ENCODE data around the gene FBXW2. TPM values are rescaled to one million over a fixed set of nuclear protein-coding genes. Genes with fewer than 3 reads are reported as not detected.

The FBXW2 gene
- total RNA-seq, 1 experiment from 2014 or later: 62.1 TPM

DNA sequence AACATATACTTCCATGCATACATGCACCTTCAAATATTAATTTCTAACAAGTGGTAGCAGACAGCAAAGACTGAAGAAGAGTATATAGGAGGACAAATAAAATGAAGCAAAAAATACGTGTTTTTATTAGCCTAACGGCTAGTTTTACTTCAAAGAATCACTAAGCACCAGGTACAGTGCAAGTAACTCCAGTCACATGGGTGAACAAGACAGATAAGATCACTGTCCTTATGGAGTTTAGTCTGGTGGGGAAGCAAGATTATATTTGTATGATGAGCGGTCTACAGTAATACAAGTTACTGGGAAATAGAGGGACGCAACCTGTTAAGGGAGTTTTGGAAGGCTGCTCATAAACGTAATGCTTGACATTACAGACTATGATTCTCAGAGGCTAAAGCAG lies 16.0 kb downstream of the FBXW2 start:
- Histone ChIP-seq H2BK120ac (ENCODE audit: low read depth, low read length, poor library complexity, severe bottlenecking) (no peak overlapping the region), H4K8ac (replicated peaks; ENCODE audit: insufficient read length, low read depth, low read length) (no peak overlapping the region), H2BK20ac (ENCODE audit: low read depth, low read length, poor library complexity, severe bottlenecking) (no peak overlapping the region), H3K9ac (ENCODE audit: extremely low read depth, insufficient read length, low read length) (no peak overlapping the region), H3K56ac (ENCODE audit: insufficient read length, low read depth, low read length) (no peak overlapping the region), H3K4me1 (ENCODE audit: insufficient read depth, low read length) (no peaks in the 10 kb centered on the region), H2BK15ac (ENCODE audit: low read depth, low read length) (no peak overlapping the region), H3K23ac (ENCODE audit: insufficient read length, low read depth, low read length) (no peak overlapping the region), H3K18ac (ENCODE audit: insufficient read length, low read depth, low read length) (no peak overlapping the region), H3K79me2 (ENCODE audit: insufficient read depth, low read length) (no peaks in the 10 kb centered on the region), H3K79me1 (ENCODE audit: insufficient read depth, low read depth, low read length, poor library complexity, severe bottlenecking) (no peaks in the 10 kb centered on the region), H3K4ac (ENCODE audit: low read depth, low read length) (no peak overlapping the region), H3K23me2 (ENCODE audit: insufficient read length, low read depth, low read length, poor library complexity, severe bottlenecking) (no peaks in the 10 kb centered on the region), H3T11ph (ENCODE audit: low read length) (no peak overlapping the region), H3K9me3 (ENCODE audit: control insufficient read depth, low read depth, low read length) (no peaks in the 10 kb centered on the region), H3K27me3 (ENCODE audit: insufficient read depth, low read length) (no peaks in the 10 kb centered on the region), H3K4me2 (ENCODE audit: insufficient read depth, insufficient read length, low read length) (no peak overlapping the region), H3K27ac (ENCODE audit: insufficient read length, low read depth, low read length) (no peak overlapping the region), H4K5ac (ENCODE audit: insufficient read length, low read depth, low read length) (no peak overlapping the region), H2AK5ac (ENCODE audit: insufficient read length, low read length) (no peak overlapping the region), H2BK12ac (ENCODE audit: insufficient read length, low read depth, low read length) (no peak overlapping the region), H2BK5ac (ENCODE audit: insufficient read length, low read length) (no peak overlapping the region), H2AFZ (ENCODE audit: low read length) (no peak overlapping the region), H3K14ac (ENCODE audit: insufficient read depth, low read length) (no peak overlapping the region), H4K91ac (ENCODE audit: insufficient read length, low read depth, low read length) (no peak overlapping the region), H4K20me1 (ENCODE audit: control insufficient read depth, insufficient read depth, insufficient read length) (no peaks in the 10 kb centered on the region)
- no peak for DNase-seq
- Mint-ChIP-seq H3K4me3 (no peak overlapping the region), H3K9me3 (no peaks in the 10 kb centered on the region), H3K36me3 (ENCODE audit: insufficient read depth in 1 of 3, low read depth in 3 of 3) (peaks cover 20 to 54% (median 46%) of the 10 kb centered on the region in 3 experiments; a peak in 6 of 7 replicates), H3K27me3 (ENCODE audit: low read depth) (no peaks in the 10 kb centered on the region), H3K27ac (no peak overlapping the region), H3K4me1 (no peaks in the 10 kb centered on the region)
- WGBS (ENCODE audit: extremely low coverage, insufficient read length, low lambda C conversion rate): no CpG with 5 or more reads among the region's 5 CpGs
- TF ChIP-seq CTCF (conservative IDR thresholded peaks at IDR 0.05): no peak

All from H9 (cell line).